GM13977 (cell line): ENCODE data around the gene SEMA3F.

Experiments used
- DNase-seq: peaks from one replicate; pipeline ENCODE4 v3.0.0; 2012; ENCODE audit warnings: low spot score
- in situ Hi-C: fragments of 300-500 bp; cut with MboI; formaldehyde crosslinking; loops from one replicate; pipeline ENCODE4 v1.12.0; 2022; ENCODE audit warnings: low sequenced_read_pairs, low pct_unique_long_range_greater_than_20kb, mixed read lengths, inconsistent platforms; ENCODE audit not compliant: unreplicated experiment
- TF ChIP-seq, protein P1 (sequence below): IDR thresholded peaks from 2 replicates; pipeline ENCODE4 v1.5.1; 2012; ENCODE audit warnings: mild to moderate bottlenecking, control low read depth; ENCODE audit not compliant: insufficient read depth; ENCODE audit errors: extremely low read depth, missing control alignments

SEMA3F gene

DNA sequence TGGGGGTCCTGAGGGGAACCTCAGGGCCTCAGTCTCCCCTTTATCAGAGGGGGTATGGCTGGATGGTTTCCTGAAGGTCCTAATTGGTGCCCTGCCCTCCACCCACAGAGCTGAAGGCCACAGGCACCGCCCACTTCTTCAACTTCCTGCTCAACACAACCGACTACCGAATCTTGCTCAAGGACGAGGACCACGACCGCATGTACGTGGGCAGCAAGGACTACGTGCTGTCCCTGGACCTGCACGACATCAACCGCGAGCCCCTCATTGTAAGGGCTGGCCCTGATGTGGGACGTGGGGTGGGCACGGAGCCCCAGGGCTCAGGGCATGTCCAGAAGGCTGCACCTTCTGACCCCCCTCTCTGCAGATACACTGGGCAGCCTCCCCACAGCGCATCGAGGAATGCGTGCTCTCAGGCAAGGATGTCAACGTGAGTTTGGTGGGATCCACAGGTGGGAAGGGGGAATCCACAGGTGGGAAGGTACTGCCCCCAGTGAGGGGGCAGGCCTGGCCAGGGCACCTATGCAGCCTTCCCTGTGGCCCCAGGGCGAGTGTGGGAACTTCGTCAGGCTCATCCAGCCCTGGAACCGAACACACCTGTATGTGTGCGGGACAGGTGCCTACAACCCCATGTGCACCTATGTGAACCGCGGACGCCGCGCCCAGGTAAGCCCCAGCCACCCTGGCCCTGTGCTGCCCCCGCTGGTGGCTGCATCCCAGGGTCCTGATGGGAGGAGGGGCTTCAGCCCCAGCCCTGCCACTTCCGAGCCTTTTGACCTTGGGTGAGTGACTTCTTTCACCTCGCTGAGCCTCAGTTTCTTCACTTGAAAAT is 18.8 kb downstream of the SEMA3F start:
- in situ Hi-C loops = no loop called here

DNA sequence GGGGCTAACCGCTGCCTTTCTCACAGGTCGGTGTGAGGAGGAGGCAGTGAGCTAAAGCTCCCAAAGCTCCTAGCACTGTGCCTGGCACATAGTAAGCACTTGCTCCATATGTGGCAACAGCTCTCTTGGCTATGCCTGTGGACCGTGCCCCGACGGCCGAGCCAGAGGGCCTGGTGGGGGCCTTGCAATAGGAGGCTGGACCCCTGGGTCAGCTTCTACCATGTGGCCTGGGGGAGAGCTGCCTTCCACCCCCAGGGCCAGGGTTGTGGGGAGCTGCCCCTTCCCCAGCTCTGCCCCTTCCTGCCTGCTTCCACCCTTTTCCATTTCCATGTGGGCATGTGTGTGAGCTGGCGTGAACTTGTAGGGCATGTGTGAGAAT is 19.4 kb downstream of the SEMA3F start:
- DNase-seq = no peak
- in situ Hi-C loops = no loop called here
- TF ChIP-seq, protein P1, sequence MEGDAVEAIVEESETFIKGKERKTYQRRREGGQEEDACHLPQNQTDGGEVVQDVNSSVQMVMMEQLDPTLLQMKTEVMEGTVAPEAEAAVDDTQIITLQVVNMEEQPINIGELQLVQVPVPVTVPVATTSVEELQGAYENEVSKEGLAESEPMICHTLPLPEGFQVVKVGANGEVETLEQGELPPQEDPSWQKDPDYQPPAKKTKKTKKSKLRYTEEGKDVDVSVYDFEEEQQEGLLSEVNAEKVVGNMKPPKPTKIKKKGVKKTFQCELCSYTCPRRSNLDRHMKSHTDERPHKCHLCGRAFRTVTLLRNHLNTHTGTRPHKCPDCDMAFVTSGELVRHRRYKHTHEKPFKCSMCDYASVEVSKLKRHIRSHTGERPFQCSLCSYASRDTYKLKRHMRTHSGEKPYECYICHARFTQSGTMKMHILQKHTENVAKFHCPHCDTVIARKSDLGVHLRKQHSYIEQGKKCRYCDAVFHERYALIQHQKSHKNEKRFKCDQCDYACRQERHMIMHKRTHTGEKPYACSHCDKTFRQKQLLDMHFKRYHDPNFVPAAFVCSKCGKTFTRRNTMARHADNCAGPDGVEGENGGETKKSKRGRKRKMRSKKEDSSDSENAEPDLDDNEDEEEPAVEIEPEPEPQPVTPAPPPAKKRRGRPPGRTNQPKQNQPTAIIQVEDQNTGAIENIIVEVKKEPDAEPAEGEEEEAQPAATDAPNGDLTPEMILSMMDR = no peak

More for the DNA sequence above, 18.8 kb downstream of the SEMA3F start:
- TF ChIP-seq, protein P1 = no peak
- no peak for DNase-seq

DNA sequence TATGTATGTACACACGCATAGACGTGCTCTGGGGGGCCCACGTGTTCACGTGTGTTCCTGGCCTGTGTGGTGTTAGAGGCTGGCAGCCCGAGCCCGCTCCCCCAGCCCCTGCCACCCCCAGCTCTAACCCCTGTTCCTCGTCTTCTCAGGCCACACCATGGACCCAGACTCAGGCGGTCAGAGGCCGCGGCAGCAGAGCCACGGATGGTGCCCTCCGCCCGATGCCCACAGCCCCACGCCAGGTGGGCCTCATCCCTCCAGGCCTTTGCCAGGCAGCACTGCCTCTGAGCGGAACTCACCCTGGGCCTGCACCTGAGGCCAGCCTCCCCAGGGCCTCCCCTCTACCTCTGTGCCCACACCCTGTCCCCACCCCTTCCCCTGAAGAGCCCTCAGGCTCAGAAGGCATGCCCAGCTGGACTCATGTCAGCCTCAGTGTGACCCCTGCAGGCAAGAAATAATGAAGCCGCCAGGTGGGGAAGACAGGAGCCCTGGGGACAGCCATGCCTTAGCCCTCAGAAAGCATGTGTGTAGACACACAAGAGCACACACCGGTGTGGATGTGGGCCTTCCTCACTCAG is 19.9 kb downstream of the SEMA3F start:
- no peak for DNase-seq
- in situ Hi-C loops = no loop called here
- TF ChIP-seq, protein P1 = no peak

DNA sequence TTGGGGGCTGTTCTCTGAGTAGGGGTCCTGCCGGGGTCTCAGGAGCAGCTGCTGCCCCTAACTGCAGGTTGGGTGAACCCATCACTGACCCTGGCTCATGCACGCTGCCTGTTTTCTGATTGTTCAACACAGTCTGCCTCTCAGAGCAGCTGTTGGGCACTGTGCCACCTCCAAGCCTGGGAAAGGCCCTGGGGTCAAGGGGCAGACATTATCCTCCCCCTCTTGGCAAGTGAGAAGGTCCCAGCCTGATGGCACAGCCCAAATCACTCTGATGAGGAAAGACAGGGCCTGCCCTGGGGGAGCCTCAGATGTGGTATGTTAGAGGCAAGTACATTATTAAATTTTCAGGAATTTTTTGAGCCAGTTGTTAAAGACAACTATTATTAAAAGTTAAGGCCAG is 22.2 kb downstream of the SEMA3F start:
- TF ChIP-seq, protein P1 = no peak
- no peak for DNase-seq
- in situ Hi-C loops = no loop called here

DNA sequence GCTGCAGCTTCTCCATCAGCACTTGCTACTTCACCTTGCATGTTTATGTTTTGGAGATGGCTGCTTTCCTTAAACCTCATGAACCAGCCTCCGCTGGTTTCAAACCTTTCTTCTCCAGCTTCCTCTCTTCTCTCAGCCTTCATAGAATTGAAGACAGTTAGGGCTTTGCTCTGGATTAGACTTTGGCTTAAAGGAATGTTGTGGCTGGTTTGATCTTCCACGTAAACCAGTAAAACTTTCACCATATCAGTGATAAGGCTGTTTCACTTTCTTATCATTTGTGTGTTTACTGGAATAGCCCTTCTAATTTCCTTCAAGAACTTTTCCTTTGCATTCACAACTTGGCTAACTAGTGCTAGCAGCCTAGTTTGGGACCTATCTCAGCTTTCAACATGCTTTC is 24.6 kb downstream of the SEMA3F start:
- no peak for DNase-seq
- TF ChIP-seq, protein P1 = no peak
- in situ Hi-C loops = no loop called here

DNA sequence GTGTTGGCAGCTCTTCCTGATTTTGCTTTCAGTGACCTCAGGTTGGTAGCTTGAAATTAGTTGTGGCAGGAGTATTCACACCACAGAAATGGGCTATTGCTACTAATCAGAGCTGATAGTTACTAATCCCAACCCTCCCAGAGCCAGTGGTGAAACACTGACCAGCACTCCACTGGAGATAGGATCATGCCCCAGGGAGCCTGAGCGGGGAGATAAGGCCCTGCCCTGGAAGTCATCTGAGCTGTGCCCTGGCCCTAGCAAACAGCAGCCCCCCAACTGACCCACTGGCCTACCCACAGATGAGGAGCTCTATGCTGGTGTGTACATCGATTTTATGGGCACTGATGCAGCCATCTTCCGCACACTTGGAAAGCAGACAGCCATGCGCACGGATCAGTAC is 26.9 kb downstream of the SEMA3F start:
- DNase-seq = no peak
- in situ Hi-C loops = no loop called here
- TF ChIP-seq, protein P1 = no peak
